DOHH2 (cell line): ENCODE results near the gene ADGRB2.

ENCODE experiments used
- EZH2phosphoT487 ChIP-seq: fragments of 200-600 bp; sonication (generic); IDR thresholded peaks from 2 replicates; pipeline ENCODE4 v1.6.1; 2017; ENCODE audit warnings: borderline replicate concordance, mild to moderate bottlenecking, antibody characterized with exemption, low read length, moderate library complexity, mixed read lengths
- TF ChIP-seq, protein P1 (sequence below): fragments of 200-600 bp; sonication (generic); IDR thresholded peaks from one replicate; pipeline ENCODE4 v1.5.1; 2014; ENCODE audit warnings: antibody characterized with exemption, mild to moderate bottlenecking, low read depth, low read length; ENCODE audit not compliant: poor library complexity, severe bottlenecking

DNA sequence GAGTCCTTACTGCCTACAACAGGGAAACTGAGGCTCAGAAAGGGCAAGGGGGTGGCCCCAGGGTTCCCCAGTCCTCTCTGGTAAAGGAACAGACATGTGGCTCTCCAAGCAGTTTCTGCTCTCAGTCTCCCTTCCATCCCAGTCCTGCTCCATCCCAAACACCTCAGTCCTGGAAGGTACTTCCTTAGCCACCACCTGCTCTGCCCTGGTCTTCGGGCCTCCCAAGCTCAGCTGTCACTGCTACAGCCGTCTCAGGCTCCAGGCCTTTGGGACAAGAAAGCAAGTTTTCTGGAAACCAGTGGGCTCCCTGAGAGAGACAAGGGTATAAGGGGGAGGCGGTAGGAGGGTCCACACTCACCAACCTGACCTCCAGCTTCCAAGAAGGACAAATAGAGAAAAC, 23.1 kb upstream of the ADGRB2 start:
- TF ChIP-seq, protein P1, sequence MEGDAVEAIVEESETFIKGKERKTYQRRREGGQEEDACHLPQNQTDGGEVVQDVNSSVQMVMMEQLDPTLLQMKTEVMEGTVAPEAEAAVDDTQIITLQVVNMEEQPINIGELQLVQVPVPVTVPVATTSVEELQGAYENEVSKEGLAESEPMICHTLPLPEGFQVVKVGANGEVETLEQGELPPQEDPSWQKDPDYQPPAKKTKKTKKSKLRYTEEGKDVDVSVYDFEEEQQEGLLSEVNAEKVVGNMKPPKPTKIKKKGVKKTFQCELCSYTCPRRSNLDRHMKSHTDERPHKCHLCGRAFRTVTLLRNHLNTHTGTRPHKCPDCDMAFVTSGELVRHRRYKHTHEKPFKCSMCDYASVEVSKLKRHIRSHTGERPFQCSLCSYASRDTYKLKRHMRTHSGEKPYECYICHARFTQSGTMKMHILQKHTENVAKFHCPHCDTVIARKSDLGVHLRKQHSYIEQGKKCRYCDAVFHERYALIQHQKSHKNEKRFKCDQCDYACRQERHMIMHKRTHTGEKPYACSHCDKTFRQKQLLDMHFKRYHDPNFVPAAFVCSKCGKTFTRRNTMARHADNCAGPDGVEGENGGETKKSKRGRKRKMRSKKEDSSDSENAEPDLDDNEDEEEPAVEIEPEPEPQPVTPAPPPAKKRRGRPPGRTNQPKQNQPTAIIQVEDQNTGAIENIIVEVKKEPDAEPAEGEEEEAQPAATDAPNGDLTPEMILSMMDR, result no peak
- TF ChIP-seq EZH2phosphoT487, result no peak
